Lung (tissue), 12 donors: ENCODE measurements around the gene PRKG1. TPM values are rescaled to one million over a fixed set of nuclear protein-coding genes. Genes with fewer than 3 reads are reported as not detected.

ENCODE experiments used
- ATAC-seq: fragments of 200-7000 bp; cut with Tn5 transposase; one replicate; pipeline ENCODE4 v1.9.1; 2020; ENCODE audit warnings: moderate number of reproducible peaks; ENCODE audit not compliant: insufficient read depth, low FRiP score
- DNase-seq, 3 donors: peaks; one replicate each; pipeline ENCODE4 v3.0.0-alpha.2; 2013 to 2017
- H3K27ac ChIP-seq, 2 donors: one replicate each; pipeline ENCODE4 v1.5.1; 2013; ENCODE audit warnings: mild to moderate bottlenecking in 2 of 2, moderate library complexity in 2 of 2, control low read depth in 1 of 2, inconsistent platforms in 1 of 2, low read depth in 1 of 2, low read length in 1 of 2
- H3K27me3 ChIP-seq, 3 donors: one replicate each; pipeline ENCODE4 v1.5.1; 2013; ENCODE audit warnings: low read length in 2 of 3; ENCODE audit not compliant: control insufficient read depth in 3 of 3, insufficient read depth in 3 of 3
- H3K36me3 ChIP-seq, 4 donors: one replicate each; pipeline ENCODE4 v1.5.1; 2013; ENCODE audit warnings: low read length in 4 of 4, mild to moderate bottlenecking in 1 of 4, moderate library complexity in 1 of 4; ENCODE audit not compliant: control insufficient read depth in 4 of 4, insufficient read depth in 4 of 4
- H3K4me1 ChIP-seq, 5 donors: one replicate each; pipeline ENCODE4 v1.5.1; 2013; ENCODE audit warnings: low read length in 5 of 5, mild to moderate bottlenecking in 2 of 5, moderate library complexity in 1 of 5; ENCODE audit not compliant: control insufficient read depth in 5 of 5, insufficient read depth in 5 of 5
- H3K4me3 ChIP-seq: one replicate; pipeline ENCODE4 v1.5.1; 2013; ENCODE audit warnings: mild to moderate bottlenecking, control low read depth, moderate library complexity
- H3K9ac ChIP-seq, 2 donors: one replicate each; pipeline ENCODE4 v1.5.1; 2013; ENCODE audit warnings: low read length in 2 of 2, control low read depth in 1 of 2; ENCODE audit not compliant: insufficient read depth in 1 of 2
- H3K9me3 ChIP-seq, 4 donors: one replicate each; pipeline ENCODE4 v1.5.1; 2013; ENCODE audit warnings: low read length in 3 of 4, mild to moderate bottlenecking in 1 of 4, moderate library complexity in 1 of 4; ENCODE audit not compliant: control insufficient read depth in 4 of 4, insufficient read depth in 3 of 4
- CTCF ChIP-seq: IDR thresholded peaks from 2 replicates; pipeline ENCODE4 v1.5.1; 2012; ENCODE audit warnings: mild to moderate bottlenecking; ENCODE audit errors: control extremely low read depth, extremely low read depth
- WGBS, 2 donors: extraction: QIAGEN DNeasy Blood & Tissue Kit; methylation state at CpG; one replicate each; pipeline ENCODE4 v1.1.7; 2013; 5-methylcytosine and 5-hydroxymethylcytosine counted together
- polyA plus RNA-seq, 2 donors: library from polyadenylated mRNA; stranded (reverse); fragments of 200-250 nt; gene quantifications; one replicate each; pipeline ENCODE4 v1.2.1, GENCODE V29; 2013
- total RNA-seq, 2 donors: library from RNA; depleted of rRNA in 1 of 2; stranded (reverse); fragments of >200 nt in 1 of 2; gene quantifications; one replicate each; pipeline ENCODE4 v1.2.1, GENCODE V29; 2014 to 2021
- donor health status: control.
- donor health status: control.
- donor health status: Bipolar disorder and iron deficiency.
- donor health status: healthy.
- donor health status: DM: yes; HTN: yes; CAD: no.

PRKG1 gene
- total and polyA plus RNA-seq, 4 donors, result 2.1 to 50.8 (median 15.1) TPM

- H3K36me3 ChIP-seq, result no peaks in the 10 kb centered on the region
- H3K27ac ChIP-seq, result no peak overlapping the region
- WGBS, 2 donors, result 36 to 64% methylated on average over 3 of the region's 3 CpGs
- peaks cover 0 to 5% (median 2%) of the 10 kb centered on the region in 5 donors for H3K4me1 ChIP-seq
- no peak for TF ChIP-seq CTCF
- no peak for ATAC-seq
- no peak overlapping the region for H3K4me3 ChIP-seq
- peak in 1 of 3 donors; percentile 13 for DNase-seq
- H3K9me3 ChIP-seq, result no peaks in the 10 kb centered on the region
- no peak overlapping the region for H3K9ac ChIP-seq
- no peaks in the 10 kb centered on the region for H3K27me3 ChIP-seq
Observed at GRCh38 chr10:51522858-51523257, 448.6 kb downstream of the PRKG1 start.

DNA sequence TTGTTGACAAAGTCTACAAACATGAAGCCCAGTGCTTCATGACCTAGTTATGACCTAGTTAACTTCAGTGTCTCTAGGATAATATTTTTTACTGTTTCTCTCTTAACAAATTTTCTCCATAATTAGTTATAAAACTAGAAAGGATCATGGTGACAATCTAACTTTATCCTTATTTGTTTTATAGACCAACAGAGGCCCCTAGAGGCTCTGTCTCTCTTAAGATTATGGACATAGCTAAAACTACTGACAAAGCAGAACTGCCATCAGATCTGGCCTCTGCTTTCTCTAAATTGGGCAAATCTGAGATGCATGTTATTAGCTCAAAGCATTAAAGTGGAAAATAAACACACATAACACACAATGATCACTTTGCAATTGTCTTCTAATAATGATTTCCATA is 449.2 kb downstream of the PRKG1 start:
- no peak for TF ChIP-seq CTCF
- peaks cover 0 to 11% (median 4%) of the 10 kb centered on the region in 5 donors for H3K4me1 ChIP-seq
- H3K4me3 ChIP-seq, result no peak overlapping the region
- H3K9ac ChIP-seq, result no peak overlapping the region
- no peaks in the 10 kb centered on the region for H3K36me3 ChIP-seq
- no peak for ATAC-seq
- H3K9me3 ChIP-seq, result no peaks in the 10 kb centered on the region
- no peaks in the 10 kb centered on the region for H3K27me3 ChIP-seq
- DNase-seq, result no peak
- no peak overlapping the region for H3K27ac ChIP-seq

- ATAC-seq (no peak), DNase-seq (no peak)
- H3K4me3 ChIP-seq, result no peak overlapping the region
- WGBS, 2 donors, result 43 to 62% methylated on average over 1 of the region's 1 CpG
- no peaks in the 10 kb centered on the region for H3K36me3 ChIP-seq
- peaks cover 0 to 14% (median 4%) of the 10 kb centered on the region in 5 donors for H3K4me1 ChIP-seq
- no peak overlapping the region for H3K9ac ChIP-seq
- TF ChIP-seq CTCF, result no peak
- H3K9me3 ChIP-seq, result no peaks in the 10 kb centered on the region
- H3K27ac ChIP-seq, result no peak overlapping the region
- H3K27me3 ChIP-seq, result no peaks in the 10 kb centered on the region
Observed at GRCh38 chr10:51524041-51524440, 449.8 kb downstream of the PRKG1 start.
